GM21423 (cell line): ENCODE results near the gene MAP1LC3A.

Experiments used
- ATAC-seq: cut with Tn5 transposase; IDR thresholded peaks from one replicate; pipeline ENCODE4 v1.9.1; 2021; ENCODE audit warnings: mild to moderate bottlenecking, moderate library complexity; ENCODE audit not compliant: unreplicated experiment

Gene MAP1LC3A

DNA sequence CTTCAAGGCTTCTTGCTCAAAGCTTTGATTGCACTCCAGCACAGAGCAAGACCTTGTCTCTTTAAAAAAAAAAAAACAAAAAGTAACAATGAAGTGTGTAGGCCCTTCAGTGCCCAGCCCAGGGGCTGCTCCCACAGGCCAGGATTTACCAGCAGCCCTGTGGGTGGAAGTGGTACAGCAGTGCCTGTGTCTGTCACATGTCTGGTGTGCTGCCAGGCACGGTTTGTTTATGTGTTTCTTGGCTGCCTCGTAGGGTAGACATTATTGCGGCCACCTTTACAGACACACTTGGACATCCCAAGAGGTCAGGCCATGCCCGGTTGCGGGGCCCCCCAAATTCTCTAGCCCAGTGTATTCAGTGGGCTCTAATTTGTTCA is 29.6 kb upstream of the MAP1LC3A start:
- ATAC-seq = no peak

DNA sequence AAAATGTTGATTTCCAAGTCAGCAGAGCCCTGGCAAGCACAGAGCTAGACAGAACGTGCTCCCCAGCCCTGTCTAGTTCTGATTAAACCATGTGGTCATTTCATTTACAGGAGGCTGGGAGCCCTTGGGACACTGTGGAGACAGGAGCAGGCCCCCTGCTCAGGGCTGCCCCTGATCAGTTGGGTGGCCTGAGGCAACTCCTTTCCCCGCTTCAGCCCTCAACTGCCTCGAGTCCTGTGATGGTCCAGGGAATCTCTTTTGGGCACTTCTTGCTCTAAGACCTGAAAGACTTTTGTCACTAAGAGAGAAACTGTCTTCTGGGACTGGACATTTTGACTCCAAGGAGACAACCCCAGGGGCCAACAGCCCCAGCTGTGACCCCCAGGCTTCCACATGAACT is 28.8 kb upstream of the MAP1LC3A start:
- ATAC-seq = no peak

DNA sequence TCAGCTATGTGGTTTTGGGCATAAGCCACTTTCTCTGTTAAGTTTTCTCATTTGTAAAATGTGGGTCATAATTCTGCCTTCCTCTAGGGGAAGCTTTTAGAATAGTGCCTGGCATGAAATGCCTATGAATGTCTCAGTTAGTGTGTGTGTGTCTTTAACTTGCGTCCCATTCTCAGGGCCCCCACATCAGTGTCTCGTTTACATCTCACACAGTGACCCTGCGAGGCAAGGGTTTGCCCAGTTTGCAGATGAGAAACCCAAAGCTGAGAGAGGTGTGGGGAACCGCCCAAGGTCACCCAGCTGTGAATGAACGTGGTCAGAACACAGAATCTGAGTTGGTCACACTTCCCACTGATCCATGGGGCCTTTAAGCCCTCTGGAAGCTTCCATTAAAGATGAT is 28.2 kb upstream of the MAP1LC3A start:
- no peak for ATAC-seq

- ATAC-seq = no peak
Measured at GRCh38 chr20:34531608-34532265, 26.8 kb upstream of the MAP1LC3A start.

GRCh38 chr20:34532320-34532719 is 26.2 kb upstream of the MAP1LC3A start:
- ATAC-seq = no peak

GRCh38 chr20:34532756-34533155 is 25.8 kb upstream of the MAP1LC3A start:
- ATAC-seq = no peak

- no peak for ATAC-seq
Measured at GRCh38 chr20:34534391-34535165, 23.9 kb upstream of the MAP1LC3A start.

GRCh38 chr20:34535301-34535840 is 23.1 kb upstream of the MAP1LC3A start:
- no peak for ATAC-seq

DNA sequence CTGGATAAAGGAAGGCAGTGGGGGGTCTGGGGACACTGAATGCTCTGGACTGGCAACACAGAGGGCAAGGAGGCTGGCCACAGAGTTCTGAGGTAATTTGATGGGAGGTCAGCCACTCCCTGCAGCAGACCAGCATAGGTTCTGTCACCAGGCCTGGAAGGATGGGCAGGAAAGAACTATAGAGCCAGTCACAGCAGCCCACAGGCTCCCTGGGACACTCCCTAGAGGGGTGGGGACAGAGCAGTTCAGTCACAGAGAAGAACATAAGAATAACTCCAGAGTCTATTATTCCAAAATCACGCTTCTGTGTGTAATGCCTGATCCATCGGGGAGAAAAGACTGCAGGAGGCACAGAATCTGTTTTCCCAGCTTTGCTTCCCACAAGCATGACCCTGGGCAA is 22.7 kb upstream of the MAP1LC3A start:
- ATAC-seq = no peak

DNA sequence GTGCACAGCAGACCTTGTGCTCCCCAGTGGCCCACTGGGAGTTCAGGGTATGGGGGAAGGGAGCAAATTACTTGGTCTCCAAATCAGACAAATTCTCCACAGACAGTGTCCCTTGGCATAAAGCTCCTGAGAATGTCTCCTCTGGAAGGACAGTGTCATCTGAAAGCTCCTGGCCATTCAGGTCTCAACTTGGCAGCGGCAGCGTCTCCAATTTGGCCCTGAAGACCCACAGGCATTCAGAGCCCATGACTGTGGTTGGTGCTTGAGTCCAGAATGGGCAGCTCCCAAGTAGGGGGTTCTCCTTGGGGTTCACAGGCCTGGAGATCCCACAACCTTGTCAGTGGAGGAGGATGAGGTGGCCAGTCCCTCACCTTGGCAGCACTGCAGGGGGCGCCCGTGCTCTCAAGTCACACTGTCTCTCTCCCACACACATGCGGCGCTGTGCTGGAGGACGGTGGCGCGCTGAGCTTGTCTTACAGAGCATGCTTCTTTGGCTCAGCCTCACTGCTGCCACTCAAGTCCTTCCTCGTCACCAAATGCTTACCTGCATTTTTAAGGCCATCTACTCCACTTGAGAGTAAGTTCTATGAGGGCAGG is 21.6 kb upstream of the MAP1LC3A start:
- ATAC-seq = no peak

DNA sequence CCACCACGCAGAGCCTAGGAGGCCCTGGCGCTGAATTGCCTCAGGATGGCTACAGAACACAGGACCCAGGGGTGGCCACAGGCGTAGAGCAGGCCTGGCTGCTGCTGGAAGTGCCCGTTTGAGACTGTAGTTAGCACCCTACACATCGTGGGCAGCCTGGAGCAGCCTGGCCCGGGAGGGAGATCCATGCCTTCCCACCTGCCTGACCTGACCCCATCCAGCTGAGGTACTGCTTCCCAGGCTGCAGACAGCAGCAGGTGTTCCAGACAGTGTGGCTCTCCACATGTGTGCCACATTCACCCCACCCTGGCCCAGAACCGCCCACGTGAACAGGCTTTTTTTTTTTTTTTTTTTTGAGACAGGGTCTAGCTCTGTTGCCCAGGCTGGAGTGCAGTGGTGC is 20.9 kb upstream of the MAP1LC3A start:
- no peak for ATAC-seq

- ATAC-seq = no peak
Measured at GRCh38 chr20:34538671-34539123, 19.8 kb upstream of the MAP1LC3A start.

DNA sequence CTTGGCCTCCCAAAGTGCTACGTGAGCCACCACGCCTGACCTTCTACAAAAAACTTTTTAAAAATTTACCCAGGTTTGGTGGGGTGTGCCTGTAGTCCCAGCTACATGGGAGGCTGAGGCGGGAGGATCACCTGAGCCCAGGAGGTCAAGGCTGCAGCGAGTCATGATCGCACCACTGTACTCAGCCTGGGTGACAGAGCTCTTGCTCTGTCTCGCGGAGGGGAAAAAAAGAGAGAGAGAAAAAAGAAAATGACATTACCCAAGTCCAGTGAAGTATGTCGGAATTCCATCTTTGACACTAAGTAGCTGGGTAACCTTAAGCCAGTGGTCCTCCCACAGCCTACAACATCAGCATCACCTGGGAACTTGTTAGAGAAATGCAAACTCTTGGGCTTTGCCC is 18.8 kb upstream of the MAP1LC3A start:
- ATAC-seq = no peak

DNA sequence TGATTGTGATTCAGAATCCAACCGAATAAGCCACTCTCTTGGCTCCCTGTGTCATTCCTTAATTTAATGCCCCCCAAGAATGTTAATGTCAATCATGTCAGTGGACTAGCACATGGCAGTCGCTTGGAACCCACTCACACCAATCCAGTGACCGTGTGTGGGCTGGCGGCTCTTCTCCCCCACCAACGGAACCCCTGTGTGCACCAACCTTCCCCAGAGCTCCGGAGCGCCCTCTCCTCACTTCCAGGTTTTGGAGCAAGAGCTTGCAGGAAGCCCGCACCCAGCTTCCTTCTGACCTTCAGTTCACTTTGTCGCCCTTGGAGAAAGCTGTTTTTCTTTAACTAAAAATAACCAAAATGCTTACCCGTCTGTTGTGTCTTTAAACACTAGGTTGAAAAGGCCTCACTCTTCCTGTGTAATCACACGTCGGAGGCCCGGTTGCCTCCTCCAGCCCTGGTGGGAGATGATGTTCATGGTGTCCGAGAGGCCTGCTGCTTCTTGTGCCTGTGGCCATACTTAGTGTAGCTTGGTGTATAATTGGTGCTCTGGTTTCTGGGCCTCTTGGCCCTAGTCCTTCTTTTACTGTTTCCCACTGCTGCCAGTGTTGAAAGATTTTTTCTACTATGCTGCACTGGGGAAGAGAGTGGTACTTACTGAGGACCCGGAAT is 17.8 kb upstream of the MAP1LC3A start:
- no peak for ATAC-seq

DNA sequence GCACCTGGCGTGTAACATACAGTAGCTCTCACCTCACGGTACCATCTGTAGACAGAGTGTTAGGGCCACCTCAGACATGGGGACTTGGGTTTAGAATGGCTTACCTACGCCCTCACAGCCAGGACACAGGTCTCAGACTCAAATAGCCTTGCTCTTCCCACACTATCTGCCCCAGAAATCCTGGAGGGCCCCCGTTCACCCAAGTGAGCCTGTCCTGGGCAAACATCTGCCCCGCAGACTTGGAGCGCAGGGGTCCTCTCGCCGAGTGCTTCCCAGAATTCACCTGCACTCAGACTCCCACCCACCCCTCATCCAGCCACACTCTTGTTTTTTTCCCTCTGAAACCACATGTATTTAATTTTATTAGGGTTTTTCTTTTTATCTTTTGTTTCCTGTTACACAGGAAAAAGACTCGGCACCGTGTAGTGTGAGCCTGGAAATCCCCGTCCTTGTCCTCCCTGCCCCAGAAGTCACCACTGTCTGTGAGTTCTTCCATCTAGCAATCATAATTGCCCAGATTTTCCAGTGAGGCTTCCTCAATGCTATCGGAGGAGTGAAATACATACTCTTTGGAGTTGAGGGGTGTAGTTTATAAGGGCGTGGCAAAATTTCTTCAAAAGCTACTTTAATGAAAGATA is 17.1 kb upstream of the MAP1LC3A start:
- no peak for ATAC-seq

- no peak for ATAC-seq
Measured at GRCh38 chr20:34541917-34542316, 16.6 kb upstream of the MAP1LC3A start.

DNA sequence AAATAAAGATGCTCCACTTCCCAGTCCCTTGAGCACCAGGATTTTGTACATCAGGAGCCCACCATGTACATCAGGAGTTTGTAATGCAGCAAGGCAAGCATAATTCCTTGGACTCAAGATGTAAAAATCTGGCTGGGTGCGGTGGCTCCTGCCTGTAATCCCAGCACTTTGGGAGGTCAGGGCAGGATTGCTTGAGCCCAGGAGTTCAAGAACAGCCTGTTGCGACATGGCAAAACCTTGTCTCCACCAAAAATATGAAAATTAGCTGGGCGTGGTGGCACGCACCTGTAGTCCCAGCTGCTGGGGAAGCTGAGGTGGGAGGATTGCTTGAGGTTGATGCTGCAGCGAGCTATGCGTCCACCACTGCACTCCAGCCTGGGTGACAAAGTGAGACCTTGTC is 16.1 kb upstream of the MAP1LC3A start:
- ATAC-seq = no peak

GRCh38 chr20:34543463-34544056 is 15.0 kb upstream of the MAP1LC3A start:
- no peak for ATAC-seq

DNA sequence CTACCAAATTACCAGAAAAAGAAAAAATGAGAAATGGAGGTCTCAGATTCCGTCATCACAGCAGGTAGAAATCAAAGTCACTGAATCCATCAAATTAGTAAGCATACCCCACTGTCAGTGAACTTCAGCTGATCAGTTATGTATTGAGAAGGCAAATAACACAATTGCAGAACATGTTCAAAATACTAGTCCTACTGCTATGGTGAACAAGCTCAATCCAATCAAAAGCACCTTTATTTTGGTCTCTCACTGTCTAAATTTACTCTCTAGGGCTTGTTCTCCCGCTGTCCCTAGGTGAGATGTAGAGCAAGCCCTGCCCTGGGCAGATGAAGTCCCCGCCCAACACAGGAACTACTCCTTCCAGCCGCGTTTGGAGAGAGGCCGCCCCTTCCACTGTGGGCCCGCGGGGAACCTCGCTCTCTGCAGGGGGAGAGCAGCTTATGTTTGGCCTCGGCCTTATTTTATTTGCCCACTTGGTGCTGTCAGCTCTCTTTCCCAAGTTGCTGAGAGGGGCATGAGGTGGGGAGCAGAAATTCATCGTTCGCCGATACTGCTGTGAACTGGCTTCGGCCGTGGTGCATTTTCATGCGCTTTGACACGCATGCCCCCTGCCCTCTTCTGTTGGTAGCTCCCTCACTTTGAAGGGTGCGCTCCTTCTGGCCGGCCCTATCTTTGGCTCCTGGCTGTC is 14.3 kb upstream of the MAP1LC3A start:
- no peak for ATAC-seq

GRCh38 chr20:34546751-34547181 is 11.8 kb upstream of the MAP1LC3A start:
- ATAC-seq = no peak
